Activated T-cell treated with anti-CD3 and anti-CD28 coated beads, Interleukin-2, amount 50 U/mL, for 72 hours (primary cell): ENCODE measurements around the gene MEOX1. TPM values are rescaled to one million over a fixed set of nuclear protein-coding genes. Genes with fewer than 3 reads are reported as not detected.

Experiments used
- ATAC-seq, 2 donors: fragments of 150-1000 bp; cut with Tn5 transposase; replicated peaks in 1 of 2; 2 replicates each; pipeline ENCODE4 v1.10.0; 2021; ENCODE audit warnings: moderate library complexity in 2 of 2, mild to moderate bottlenecking in 1 of 2
- DNase-seq, 2 donors: peaks; one replicate each; pipeline ENCODE4 v3.0.0; 2021 to 2022; ENCODE audit warnings: mixed read lengths in 1 of 2
- H3K27ac Mint-ChIP-seq: one replicate; pipeline ENCODE4 v1.8.0; 2022; ENCODE audit warnings: mild to moderate bottlenecking, moderate library complexity, mixed read lengths
- H3K27me3 Mint-ChIP-seq: one replicate; pipeline ENCODE4 v1.8.0; 2022; ENCODE audit warnings: low read depth, mixed read lengths
- H3K36me3 Mint-ChIP-seq, 2 donors: one replicate each; pipeline ENCODE4 v1.8.0; 2022; ENCODE audit warnings: mixed read lengths in 2 of 2, mild to moderate bottlenecking in 1 of 2; ENCODE audit not compliant: insufficient read depth in 2 of 2
- H3K4me1 Mint-ChIP-seq: one replicate; pipeline ENCODE4 v1.8.0; 2022; ENCODE audit warnings: low read depth, mixed read lengths
- H3K4me3 Mint-ChIP-seq, 2 donors: one replicate each; pipeline ENCODE4 v1.8.0; 2022; ENCODE audit warnings: mild to moderate bottlenecking in 2 of 2, mixed read lengths in 2 of 2, moderate library complexity in 2 of 2
- H3K9me3 Mint-ChIP-seq, 2 donors: one replicate each; pipeline ENCODE4 v1.8.0; 2022; ENCODE audit warnings: mixed read lengths in 2 of 2
- total RNA-seq, 2 donors: library from RNA; stranded (reverse); gene quantifications; one replicate each; pipeline ENCODE4 v1.2.3, GENCODE V29; 2022

Gene MEOX1
- under 1 TPM; 0.36 to 0.37 TPM for total RNA-seq

DNA sequence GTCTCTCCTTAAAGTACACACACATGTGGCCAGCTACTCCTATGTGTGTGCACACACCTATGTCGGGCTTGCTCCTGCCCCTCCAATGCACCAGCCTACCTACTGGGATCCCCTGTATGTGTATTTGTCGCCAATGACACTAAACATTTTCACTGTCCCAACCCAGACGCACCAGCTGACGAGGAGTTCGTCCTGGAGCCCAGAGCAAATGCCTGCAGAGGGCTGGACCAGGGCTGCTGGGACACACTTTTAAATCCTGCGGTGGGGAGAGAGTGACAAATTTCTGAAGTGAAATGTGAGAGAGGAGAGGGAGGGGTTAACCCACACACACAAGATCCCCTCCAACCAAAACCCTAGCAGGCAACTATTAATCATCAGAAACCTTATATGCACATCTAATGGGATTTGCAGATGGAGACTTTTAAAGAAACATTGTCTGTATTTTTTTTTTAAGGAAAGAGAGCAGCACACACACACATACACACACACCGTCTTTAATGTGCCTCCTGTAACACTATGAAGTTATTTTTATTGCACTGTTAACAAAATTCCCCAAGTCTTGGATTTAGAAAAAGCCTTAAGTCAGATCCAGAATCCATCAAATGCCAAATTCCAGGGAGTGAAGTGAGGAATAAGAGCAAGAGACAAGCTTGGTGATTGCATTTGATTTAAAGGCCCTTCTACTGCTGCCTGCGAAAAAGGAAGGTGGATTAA is at the start of gene MEOX1:
TSS of gene MEOX1 (minus strand) at position 224 of the 714 bp plus-strand sequence. CDS start 388 bp downstream, outside the sequence.
- H3K4me3 Mint-ChIP-seq = peak within 1 kb of the TSS; percentile 76 to 84
- no peaks in the 10 kb centered on the region for H3K36me3 Mint-ChIP-seq
- peak; percentile 38 to 60 for DNase-seq
- peaks cover 26% of the 10 kb centered on the region for H3K4me1 Mint-ChIP-seq
- ATAC-seq = peak; percentile 91 to 93
- no peaks in the 10 kb centered on the region for H3K27me3 Mint-ChIP-seq
- H3K27ac Mint-ChIP-seq = peak within 1 kb of the TSS; percentile 36
- H3K9me3 Mint-ChIP-seq = no peaks in the 10 kb centered on the region

DNA sequence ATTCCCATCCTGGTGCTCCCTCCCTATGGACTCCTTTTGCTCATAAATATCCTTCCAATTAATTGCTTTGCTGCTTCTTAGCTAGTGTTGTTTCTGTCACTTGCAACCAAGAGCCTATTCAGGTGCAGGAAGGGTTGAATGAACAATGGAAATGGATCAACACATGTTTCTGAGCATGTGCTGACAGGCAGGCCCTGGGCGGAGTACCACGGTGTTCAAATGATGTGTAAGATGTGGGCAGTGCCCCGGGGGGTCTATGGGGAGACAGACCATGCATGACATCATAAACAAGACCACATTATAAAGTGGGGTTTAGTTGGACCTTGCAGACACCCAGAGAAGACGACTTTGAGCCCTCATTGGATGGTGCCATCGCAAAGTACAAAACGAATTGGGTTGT is 48.4 kb upstream of the MEOX1 start:
- DNase-seq (no peak), ATAC-seq (no peak)
- Mint-ChIP-seq H3K4me1 (peaks cover 16% of the 10 kb centered on the region), H3K4me3 (no peak overlapping the region), H3K27ac (no peak overlapping the region), H3K27me3 (peaks cover 55% of the 10 kb centered on the region), H3K9me3 (no peaks in the 10 kb centered on the region), H3K36me3 (peaks cover 0 to 3% of the 10 kb centered on the region in 2 donors)

DNA sequence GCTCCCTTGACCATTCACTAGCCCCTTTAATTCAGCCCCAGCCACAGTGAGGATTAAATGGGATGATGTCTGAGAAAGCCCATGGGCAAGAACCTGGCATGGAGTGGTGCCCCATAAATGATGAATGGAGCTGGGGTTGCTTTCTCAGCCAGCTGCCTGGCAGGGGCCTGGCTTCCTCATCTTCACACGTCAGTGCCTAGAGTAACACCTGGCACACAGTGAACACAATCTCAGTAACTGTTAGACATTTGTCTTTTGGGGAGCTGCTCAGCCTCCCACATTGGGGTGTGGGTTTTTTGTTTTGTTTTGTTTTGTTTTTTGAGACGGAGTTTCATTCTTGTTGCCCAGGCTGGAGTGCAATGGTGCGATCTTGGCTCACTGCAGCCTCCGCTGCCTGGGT is 47.5 kb upstream of the MEOX1 start:
- Mint-ChIP-seq H3K4me1 (peaks cover 10% of the 10 kb centered on the region), H3K9me3 (no peaks in the 10 kb centered on the region), H3K27me3 (peaks cover 46% of the 10 kb centered on the region), H3K4me3 (no peak overlapping the region), H3K27ac (no peak overlapping the region), H3K36me3 (no peaks in the 10 kb centered on the region)
- DNase-seq (no peak), ATAC-seq (no peak)

DNA sequence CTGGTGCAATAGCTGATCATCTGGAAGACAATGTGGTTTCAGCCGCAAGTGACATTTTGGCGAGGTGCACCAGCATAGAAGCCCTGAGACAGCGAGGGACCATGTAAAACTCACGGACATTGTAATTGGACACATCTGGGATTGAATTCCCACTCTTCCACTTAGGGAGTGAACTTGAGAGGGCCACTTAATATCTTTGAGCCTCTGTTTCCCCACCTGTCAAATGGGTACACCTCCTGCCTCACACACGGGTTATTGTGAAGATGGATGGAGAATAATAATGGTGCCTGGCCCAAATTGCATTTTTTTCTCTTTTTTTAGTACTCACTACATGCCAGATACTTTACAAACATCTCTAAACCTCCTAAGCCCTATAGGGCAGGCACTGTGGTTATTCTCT is 45.5 kb upstream of the MEOX1 start:
- DNase-seq = no peak
- Mint-ChIP-seq H3K4me1 (peaks cover 10% of the 10 kb centered on the region), H3K27ac (no peak overlapping the region), H3K9me3 (no peaks in the 10 kb centered on the region), H3K4me3 (no peak overlapping the region), H3K27me3 (peaks cover 40% of the 10 kb centered on the region), H3K36me3 (no peaks in the 10 kb centered on the region)
- ATAC-seq = no peak

DNA sequence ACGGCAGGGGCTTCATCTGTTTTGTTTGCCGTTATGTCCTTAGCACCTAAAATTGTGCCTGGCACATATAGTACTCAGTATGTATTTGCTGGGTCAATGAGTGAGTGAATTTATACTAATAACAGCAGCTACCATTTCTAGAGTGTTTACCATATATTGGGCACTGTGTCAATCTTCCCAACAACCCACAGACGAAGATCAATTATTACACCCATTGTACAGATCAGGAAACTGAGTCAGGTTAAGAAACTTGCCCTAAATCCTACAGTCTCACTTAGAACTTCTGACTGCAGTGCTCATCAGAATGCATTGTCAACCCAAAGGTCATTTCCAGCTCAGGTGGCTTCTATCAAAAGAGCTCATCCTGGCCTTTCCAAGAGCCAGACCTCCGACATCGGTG is 44.5 kb upstream of the MEOX1 start:
- no peak for ATAC-seq
- H3K27ac Mint-ChIP-seq = no peak overlapping the region
- H3K27me3 Mint-ChIP-seq = peaks cover 35% of the 10 kb centered on the region
- H3K9me3 Mint-ChIP-seq = no peaks in the 10 kb centered on the region
- no peak for DNase-seq
- no peak overlapping the region for H3K4me3 Mint-ChIP-seq
- H3K36me3 Mint-ChIP-seq = no peaks in the 10 kb centered on the region
- peaks cover 15% of the 10 kb centered on the region for H3K4me1 Mint-ChIP-seq

DNA sequence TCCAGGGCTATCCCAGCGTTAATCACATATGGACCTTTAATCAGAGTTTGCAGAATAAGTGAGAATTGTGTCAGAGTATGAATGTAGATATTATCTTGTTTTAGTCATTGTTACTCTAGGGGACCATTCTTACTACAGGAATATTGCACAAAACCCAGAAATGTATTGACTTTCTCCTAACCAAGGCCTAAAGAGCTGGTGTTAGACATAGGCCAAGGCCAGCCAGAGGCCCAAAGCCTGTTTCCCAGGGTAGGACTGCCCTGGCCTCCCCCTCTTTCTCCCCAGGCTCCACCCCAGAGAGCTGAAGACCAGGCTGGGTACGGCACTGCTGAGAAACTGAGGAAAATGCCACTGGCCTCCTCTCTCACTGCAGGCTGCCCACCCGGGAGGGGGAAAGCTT is 41.9 kb upstream of the MEOX1 start:
- no peak for ATAC-seq
- Mint-ChIP-seq H3K36me3 (no peaks in the 10 kb centered on the region), H3K27ac (no peak overlapping the region), H3K4me1 (peaks cover 22% of the 10 kb centered on the region), H3K9me3 (no peaks in the 10 kb centered on the region), H3K4me3 (no peak overlapping the region), H3K27me3 (peaks cover 28% of the 10 kb centered on the region)
- DNase-seq = no peak

DNA sequence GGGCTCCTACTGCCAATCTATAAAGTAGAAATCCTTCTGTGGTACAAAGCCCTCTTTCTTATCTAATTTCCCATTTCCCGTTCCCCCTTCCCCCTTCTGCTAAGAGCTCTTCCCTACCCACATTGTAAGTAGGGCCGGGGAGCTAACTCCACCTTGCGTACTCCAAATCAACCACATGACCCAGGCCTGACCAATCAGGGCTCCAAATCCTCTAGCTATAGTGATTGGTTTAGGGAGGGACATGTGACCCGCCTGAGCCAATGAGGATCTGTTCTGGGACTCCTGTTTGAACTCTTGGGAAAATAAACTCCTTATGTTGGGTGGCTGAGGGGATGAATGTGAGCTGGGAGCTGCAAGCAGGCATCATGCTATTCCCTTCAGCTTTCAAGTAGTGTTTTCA is 40.9 kb upstream of the MEOX1 start:
- peaks cover 22% of the 10 kb centered on the region for H3K4me1 Mint-ChIP-seq
- no peaks in the 10 kb centered on the region for H3K36me3 Mint-ChIP-seq
- H3K4me3 Mint-ChIP-seq = no peak overlapping the region
- DNase-seq = no peak
- peaks cover 28% of the 10 kb centered on the region for H3K27me3 Mint-ChIP-seq
- no peak for ATAC-seq
- no peaks in the 10 kb centered on the region for H3K9me3 Mint-ChIP-seq
- H3K27ac Mint-ChIP-seq = no peak overlapping the region

DNA sequence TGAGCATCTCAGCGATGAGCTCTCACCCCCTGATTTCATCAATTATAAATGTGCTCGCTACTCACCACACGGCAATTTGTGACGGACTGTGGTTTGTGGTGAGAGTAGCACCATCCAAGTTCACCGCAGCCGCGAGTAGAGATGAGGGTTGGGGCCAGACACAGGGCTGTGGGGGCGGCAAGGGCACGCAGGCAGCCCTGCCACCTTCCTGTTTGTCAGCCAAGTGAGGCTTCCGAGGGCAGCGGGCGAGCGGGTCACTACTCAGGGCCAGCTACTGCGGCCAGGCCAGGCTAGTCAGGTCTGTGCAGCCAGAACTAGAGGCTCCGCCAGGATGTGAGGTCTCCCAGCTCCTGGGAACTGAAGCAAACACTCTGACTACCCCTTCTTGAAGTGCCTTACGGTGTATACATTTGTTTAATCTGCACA is 39.6 kb upstream of the MEOX1 start:
- Mint-ChIP-seq H3K4me1 (peaks cover 22% of the 10 kb centered on the region), H3K27me3 (peaks cover 26% of the 10 kb centered on the region), H3K36me3 (no peaks in the 10 kb centered on the region), H3K9me3 (no peaks in the 10 kb centered on the region), H3K27ac (no peak overlapping the region), H3K4me3 (peak overlapping the region; percentile 27 to 49)
- ATAC-seq (peak; percentile 93 to 95), DNase-seq (peak; percentile 74 to 75)

DNA sequence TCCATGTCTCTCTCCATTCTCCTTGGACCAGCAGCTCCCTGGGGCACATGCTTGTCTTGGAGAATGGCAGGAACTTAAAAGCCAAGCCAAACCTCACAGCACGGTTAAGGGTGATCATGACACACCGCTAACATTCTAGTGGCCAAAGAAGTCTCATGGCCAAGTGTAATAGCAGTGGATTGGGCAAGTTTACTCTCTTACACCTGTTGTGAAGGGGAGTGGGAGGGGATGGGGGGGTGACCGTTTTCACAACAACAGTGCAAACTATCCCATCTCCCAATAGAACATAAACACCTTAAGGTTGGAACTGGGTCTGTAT is 37.7 kb upstream of the MEOX1 start:
- no peak for ATAC-seq
- no peaks in the 10 kb centered on the region for H3K9me3 Mint-ChIP-seq
- DNase-seq = no peak
- H3K27me3 Mint-ChIP-seq = peaks cover 21% of the 10 kb centered on the region
- H3K4me1 Mint-ChIP-seq = peaks cover 22% of the 10 kb centered on the region
- H3K4me3 Mint-ChIP-seq = no peak overlapping the region
- H3K36me3 Mint-ChIP-seq = no peaks in the 10 kb centered on the region
- H3K27ac Mint-ChIP-seq = no peak overlapping the region

DNA sequence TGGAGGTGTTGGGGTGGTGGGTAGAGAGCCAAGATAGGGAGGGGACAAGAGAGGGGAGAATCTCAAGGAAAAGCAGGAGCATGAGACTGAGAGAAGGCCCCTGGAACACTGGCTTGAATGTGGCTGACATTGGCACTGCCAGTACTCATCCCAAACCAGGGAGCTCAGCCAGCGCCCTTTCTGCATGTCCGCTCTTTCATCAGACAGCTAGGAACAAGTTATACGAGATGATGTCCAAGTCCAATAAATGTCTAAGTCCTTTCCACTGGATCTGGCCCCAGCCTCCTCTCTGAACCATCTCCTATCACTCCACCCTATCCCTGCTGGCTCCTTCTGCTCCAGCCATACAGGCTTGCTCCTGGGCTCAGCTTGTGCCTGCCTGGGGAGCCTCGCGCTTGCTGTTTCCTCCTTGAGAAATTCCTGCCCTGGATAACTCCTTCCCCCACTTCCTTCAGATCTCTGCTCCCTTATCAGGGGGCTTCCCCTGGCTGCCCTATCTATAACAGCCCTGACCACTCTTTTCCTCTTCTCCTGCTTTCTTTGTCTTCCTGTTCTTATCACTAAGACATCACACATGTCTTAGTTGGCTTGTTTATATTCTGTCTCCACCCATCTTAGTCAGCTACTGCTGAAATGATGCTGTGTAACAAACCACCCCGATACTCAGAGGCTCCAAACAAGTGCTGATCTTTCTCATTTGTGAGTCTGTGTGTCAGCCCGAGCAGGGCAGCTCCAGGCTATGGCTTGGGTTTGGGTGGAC is 37.1 kb upstream of the MEOX1 start:
- ATAC-seq = no peak
- H3K27me3 Mint-ChIP-seq = peaks cover 25% of the 10 kb centered on the region
- DNase-seq = no peak
- H3K36me3 Mint-ChIP-seq = no peaks in the 10 kb centered on the region
- H3K4me1 Mint-ChIP-seq = peaks cover 22% of the 10 kb centered on the region
- H3K9me3 Mint-ChIP-seq = no peaks in the 10 kb centered on the region
- no peak overlapping the region for H3K4me3 Mint-ChIP-seq
- no peak overlapping the region for H3K27ac Mint-ChIP-seq

DNA sequence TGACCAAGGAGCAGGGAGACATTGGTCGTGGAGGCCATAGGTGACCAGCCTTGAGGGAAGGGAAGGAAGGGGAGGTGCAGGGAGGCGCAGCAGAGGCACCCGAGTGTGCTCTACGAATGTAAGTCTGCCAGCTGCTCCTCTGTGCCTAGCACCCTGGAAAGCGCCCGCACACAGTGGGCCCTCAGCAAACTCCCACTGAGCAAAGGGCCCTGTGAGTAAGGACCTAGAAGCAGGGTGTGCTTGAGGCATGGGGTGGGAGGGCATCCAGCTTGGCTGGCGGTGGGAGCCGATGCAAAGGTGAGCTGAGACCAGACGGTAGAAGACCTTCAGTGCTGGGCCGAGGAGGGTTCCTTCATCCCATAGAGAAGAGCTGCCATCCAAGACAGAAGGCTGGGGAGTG is 36.2 kb upstream of the MEOX1 start:
- H3K9me3 Mint-ChIP-seq = no peaks in the 10 kb centered on the region
- H3K27ac Mint-ChIP-seq = no peak overlapping the region
- no peak for DNase-seq
- H3K4me1 Mint-ChIP-seq = peaks cover 20% of the 10 kb centered on the region
- no peaks in the 10 kb centered on the region for H3K36me3 Mint-ChIP-seq
- no peak for ATAC-seq
- peaks cover 22% of the 10 kb centered on the region for H3K27me3 Mint-ChIP-seq
- no peak overlapping the region for H3K4me3 Mint-ChIP-seq

DNA sequence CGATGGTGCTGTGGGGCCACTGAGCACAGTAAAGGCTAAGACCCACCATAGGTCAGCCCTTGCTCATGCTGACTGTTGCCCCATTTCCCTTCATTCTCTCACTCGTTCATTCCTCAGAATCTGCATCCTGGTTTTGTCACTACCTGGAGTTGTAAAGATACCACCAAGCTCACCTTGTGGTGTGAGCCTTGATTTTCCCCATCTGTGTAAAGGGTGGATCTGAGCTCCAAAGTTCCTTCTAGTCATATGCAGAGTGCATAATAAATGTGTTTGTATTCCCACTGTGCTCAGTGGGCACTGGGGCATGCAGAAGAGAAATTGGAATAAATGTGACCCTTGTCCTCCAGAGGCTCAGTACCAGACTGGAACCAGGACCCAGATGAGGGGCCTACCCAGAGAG is 35.2 kb upstream of the MEOX1 start:
- no peak for ATAC-seq
- Mint-ChIP-seq H3K27ac (no peak overlapping the region), H3K4me1 (peaks cover 10% of the 10 kb centered on the region)

DNA sequence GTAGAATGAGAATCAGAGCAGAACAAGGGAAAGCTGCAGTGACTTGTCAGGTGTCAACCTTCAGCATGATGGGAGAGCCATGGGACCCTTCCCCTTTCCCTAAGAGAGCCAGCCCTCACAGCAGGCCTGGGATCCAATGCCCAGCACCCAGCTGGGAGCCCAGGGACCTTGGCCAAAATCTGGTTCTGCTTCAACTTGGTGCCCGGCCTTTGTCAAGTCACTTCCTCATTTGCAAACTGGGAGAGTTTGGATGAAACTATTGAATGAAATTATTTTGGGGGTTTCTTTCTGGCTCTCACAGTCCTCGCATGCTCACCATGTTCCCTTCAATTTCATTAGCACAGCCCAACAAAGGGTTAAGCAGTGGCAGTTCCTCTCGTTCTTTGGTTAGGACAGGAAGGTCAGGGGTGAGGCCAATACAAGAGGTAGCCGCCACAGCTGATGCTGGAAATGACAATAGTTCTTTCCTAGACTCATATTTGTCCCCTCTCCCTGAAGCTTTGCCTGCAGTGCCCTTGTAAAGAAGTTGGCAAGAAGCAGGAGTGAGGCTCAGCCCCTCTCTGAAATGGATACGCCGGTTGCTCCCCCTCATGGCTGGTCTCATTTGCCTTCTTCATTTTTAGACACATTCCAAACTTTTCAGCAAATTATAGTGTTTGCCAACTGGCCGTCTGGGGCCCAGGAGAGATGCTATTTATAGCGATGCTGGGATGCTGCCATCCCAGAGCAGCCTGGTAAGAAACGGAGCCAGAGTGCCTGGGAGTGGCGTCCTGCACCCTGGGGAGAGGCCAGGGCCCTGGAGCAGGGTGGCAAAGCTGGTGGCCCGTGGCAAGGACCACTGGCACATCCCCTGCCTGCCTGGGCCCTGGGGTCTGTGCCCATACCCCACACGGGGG is 34.5 kb upstream of the MEOX1 start:
- no peak for ATAC-seq
- Mint-ChIP-seq H3K4me1 (peaks cover 7% of the 10 kb centered on the region), H3K36me3 (no peaks in the 10 kb centered on the region), H3K27ac (no peak overlapping the region), H3K9me3 (no peaks in the 10 kb centered on the region), H3K27me3 (peaks cover 12% of the 10 kb centered on the region), H3K4me3 (no peak overlapping the region)
- DNase-seq = no peak

More for the DNA sequence above, 35.2 kb upstream of the MEOX1 start:
- H3K36me3 Mint-ChIP-seq = no peaks in the 10 kb centered on the region
- H3K9me3 Mint-ChIP-seq = no peaks in the 10 kb centered on the region
- H3K27me3 Mint-ChIP-seq = peaks cover 12% of the 10 kb centered on the region
- DNase-seq = no peak
- H3K4me3 Mint-ChIP-seq = no peak overlapping the region
